Aorta (tissue), 5 donors: ENCODE measurements around the gene CHD6. TPM values are rescaled to one million over a fixed set of nuclear protein-coding genes. Genes with fewer than 3 reads are reported as not detected.

Experiments used
- ATAC-seq: fragments of 200-7000 bp; cut with Tn5 transposase; one replicate; pipeline ENCODE4 v1.9.1; 2022; ENCODE audit warnings: moderate library complexity; ENCODE audit not compliant: low FRiP score
- DNase-seq, 2 donors: peaks; one replicate each; pipeline ENCODE4 v3.0.0-alpha.2; 2020
- H3K27ac ChIP-seq, 2 donors: one replicate each; pipeline ENCODE4 v1.5.1; 2013; ENCODE audit warnings: low read length in 2 of 2, mild to moderate bottlenecking in 2 of 2, moderate library complexity in 2 of 2, control low read depth in 1 of 2, inconsistent platforms in 1 of 2, low read depth in 1 of 2
- H3K27me3 ChIP-seq, 2 donors: one replicate each; pipeline ENCODE4 v1.6.1; 2013; ENCODE audit warnings: control low read depth in 1 of 2, low read length in 1 of 2, mild to moderate bottlenecking in 1 of 2, moderate library complexity in 1 of 2; ENCODE audit not compliant: insufficient read depth in 2 of 2, control insufficient read depth in 1 of 2
- H3K36me3 ChIP-seq, 2 donors: one replicate each; pipeline ENCODE4 v1.6.1; 2013; ENCODE audit warnings: control low read depth in 1 of 2, low read length in 1 of 2, mild to moderate bottlenecking in 1 of 2; ENCODE audit not compliant: insufficient read depth in 2 of 2, control insufficient read depth in 1 of 2
- H3K4me1 ChIP-seq, 2 donors: one replicate each; pipeline ENCODE4 v1.6.1; 2013; ENCODE audit warnings: low read length in 2 of 2, control low read depth in 1 of 2, mild to moderate bottlenecking in 1 of 2, moderate library complexity in 1 of 2; ENCODE audit not compliant: insufficient read depth in 2 of 2, control insufficient read depth in 1 of 2
- H3K4me3 ChIP-seq, 2 donors: one replicate each; pipeline ENCODE4 v1.5.1; 2013; ENCODE audit warnings: low read length in 2 of 2, control low read depth in 1 of 2, mild to moderate bottlenecking in 1 of 2
- H3K9me3 ChIP-seq: one replicate; pipeline ENCODE4 v1.6.1; 2013; ENCODE audit warnings: mild to moderate bottlenecking, low read length; ENCODE audit not compliant: control insufficient read depth
- WGBS, 2 donors: extraction: QIAGEN DNeasy Blood & Tissue Kit; methylation state at CpG; one replicate each; pipeline ENCODE4 v1.1.7; 2013; 5-methylcytosine and 5-hydroxymethylcytosine counted together
- intact Hi-C, 2 donors: fragments of 100-400 bp; cut with DNase I; formaldehyde crosslinking; loops; one replicate each; pipeline versions ENCODE4 v1.14.2 to v1.15.0; 2022
- polyA plus RNA-seq, 2 donors: library from polyadenylated mRNA; stranded (reverse); fragments of 200-250 nt; gene quantifications; one replicate each; pipeline ENCODE4 v1.2.3, GENCODE V29; 2013
- total RNA-seq, 2 donors: library from RNA; stranded (reverse); fragmentation: NEBNext Ultra II Directional; extraction: Animal tissue kit (Norgen Biotek cat#: 25700); gene quantifications; one replicate each; pipeline ENCODE4 v1.2.1, GENCODE V29; 2021
- donor health status: healthy with polysubstance abuse.
- donor health status: Bipolar disorder and iron deficiency.
- donor health status: DM: no; HTN: no; CAD: no.
- donor health status: DM: no; HTN: no; CAD: no.
- donor health status: DM: yes; HTN: yes; CAD: no.

CHD6 gene
- total and polyA plus RNA-seq, 4 donors, result 3.3 to 126 (median 69.1) TPM

DNA sequence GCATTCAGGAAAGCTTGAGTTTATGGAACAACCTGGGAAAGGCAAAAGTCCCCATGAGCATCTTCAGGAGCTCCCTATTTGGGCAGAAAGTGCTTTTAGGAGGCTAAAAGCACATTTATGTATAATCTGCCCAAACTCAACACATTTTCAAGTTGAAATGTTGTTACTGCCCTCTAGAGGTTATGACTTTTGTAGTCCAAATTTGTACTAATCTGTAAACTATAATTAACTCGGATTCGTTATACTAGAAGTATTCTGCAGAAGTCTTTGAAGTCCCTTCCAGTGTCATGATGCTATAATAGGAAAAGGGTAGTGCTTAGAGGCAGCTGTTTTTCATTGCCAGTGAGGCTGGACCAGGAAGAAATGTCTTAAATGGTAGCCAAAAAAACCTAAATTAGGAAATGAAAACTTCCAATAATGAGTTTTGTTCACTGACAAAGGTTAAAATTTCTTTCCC is 206.8 kb downstream of the CHD6 start:
- no peaks in the 10 kb centered on the region for H3K9me3 ChIP-seq
- intact Hi-C loops, result loop anchor here (5.0 to 10.0 kb wide), 3 partner anchors 69 to 239 kb away; partner anchors contain the start of gene LPIN3 (in 1 of the 2)
- peaks cover 4 to 11% of the 10 kb centered on the region in 2 donors for H3K36me3 ChIP-seq
- no peak overlapping the region for H3K4me3 ChIP-seq
- 0 to 4% methylated on average over 2 of the region's 2 CpGs for WGBS, 2 donors
- no peaks in the 10 kb centered on the region for H3K4me1 ChIP-seq
- H3K27ac ChIP-seq, result peak overlapping the region in 1 of 2 donors; percentile 91
- H3K27me3 ChIP-seq, result no peaks in the 10 kb centered on the region
- DNase-seq (no peak), ATAC-seq (peak; percentile 65)

DNA sequence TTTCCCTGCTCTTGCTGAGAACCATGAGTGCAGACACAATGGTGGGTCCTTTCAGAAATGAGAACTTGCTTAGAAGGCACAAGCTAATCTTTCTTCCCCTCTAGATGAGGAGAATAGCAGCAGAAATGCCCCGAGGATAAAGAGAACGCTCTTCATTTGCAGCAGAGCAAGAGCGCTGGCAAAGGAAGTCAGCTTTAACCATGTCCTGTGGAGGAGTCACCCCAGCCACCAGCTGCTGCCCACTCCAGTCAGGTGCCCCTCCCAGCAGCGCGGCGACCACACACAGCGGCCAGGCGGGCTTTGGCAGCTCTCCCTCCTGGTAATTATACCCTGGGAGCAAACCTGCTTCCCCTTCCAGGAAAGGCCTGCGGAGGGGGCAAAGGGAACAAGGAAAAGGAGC is 209.2 kb downstream of the CHD6 start:
- Histone ChIP-seq H3K4me3 (no peak overlapping the region), H3K36me3 (peaks cover 6 to 7% of the 10 kb centered on the region in 2 donors), H3K27me3 (no peaks in the 10 kb centered on the region), H3K9me3 (no peaks in the 10 kb centered on the region), H3K27ac (no peak overlapping the region), H3K4me1 (no peaks in the 10 kb centered on the region)
- DNase-seq (no peak), ATAC-seq (no peak)
- intact Hi-C loops, result no loop called here
- 81 to 85% methylated on average over 9 of the region's 9 CpGs for WGBS, 2 donors

DNA sequence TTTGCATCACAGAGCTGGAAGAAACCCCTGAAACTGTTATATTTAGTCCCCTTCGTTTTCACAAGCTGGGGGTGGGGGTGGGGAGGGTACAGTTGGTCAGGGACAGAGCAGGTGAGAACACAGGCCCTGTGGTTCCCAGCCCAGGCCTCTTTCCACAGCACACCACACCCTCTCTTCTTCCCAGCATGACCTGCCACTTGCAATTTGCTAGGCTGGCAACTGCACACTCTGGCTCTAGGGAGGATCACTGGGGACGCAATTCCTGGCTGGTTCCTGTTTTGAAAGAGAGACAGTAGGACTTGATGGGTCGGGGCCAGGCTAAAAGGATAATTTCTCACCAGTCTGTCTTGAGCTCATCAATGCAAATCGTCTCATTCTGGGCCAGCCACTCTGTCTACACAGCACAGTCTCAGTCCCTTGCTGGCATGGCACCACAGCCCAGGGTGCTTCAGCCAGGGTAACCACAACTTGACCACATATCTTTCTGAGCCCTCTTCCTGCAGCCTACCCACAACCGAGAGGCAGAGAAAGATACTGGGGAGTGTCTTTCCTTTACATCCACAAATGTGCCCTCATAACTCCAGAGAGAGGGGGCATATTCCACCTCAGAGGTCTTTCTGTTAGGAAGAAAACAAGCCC is 209.9 kb downstream of the CHD6 start:
- intact Hi-C loops, result no loop called here
- no peak for ATAC-seq
- no peak for DNase-seq
- no peak overlapping the region for H3K27ac ChIP-seq
- H3K27me3 ChIP-seq, result no peaks in the 10 kb centered on the region
- peaks cover 6 to 7% of the 10 kb centered on the region in 2 donors for H3K36me3 ChIP-seq
- no peaks in the 10 kb centered on the region for H3K4me1 ChIP-seq
- H3K9me3 ChIP-seq, result no peaks in the 10 kb centered on the region
- WGBS, 2 donors, result 72% methylated on average over 5 of the region's 5 CpGs
- H3K4me3 ChIP-seq, result no peak overlapping the region

DNA sequence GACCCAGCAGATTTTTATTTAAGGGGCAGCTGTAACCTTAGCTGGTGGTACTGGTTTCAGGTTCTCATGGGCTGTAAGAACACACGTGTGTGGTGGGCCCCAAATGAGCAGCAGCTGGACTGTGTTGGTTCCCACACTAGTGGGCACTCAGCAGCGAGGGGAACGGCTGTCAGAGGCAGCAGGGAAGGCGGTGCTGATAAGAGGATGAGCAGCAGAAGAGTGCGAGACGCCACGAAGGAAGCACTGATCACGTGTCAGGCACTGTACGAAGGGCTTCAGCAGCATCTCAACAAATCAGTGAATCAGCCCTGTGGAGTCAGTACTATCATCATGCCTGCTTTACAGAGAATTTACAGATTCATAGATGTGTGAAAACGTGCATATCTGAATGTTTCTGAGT is 210.6 kb downstream of the CHD6 start:
- no peak for ATAC-seq
- DNase-seq, result no peak
- H3K27ac ChIP-seq, result no peak overlapping the region
- peaks cover 6 to 7% of the 10 kb centered on the region in 2 donors for H3K36me3 ChIP-seq
- WGBS, 2 donors, result 88 to 91% methylated on average over 10 of the region's 10 CpGs
- no peaks in the 10 kb centered on the region for H3K4me1 ChIP-seq
- H3K4me3 ChIP-seq, result no peak overlapping the region
- intact Hi-C loops, result no loop called here
- no peaks in the 10 kb centered on the region for H3K27me3 ChIP-seq
- no peaks in the 10 kb centered on the region for H3K9me3 ChIP-seq

DNA sequence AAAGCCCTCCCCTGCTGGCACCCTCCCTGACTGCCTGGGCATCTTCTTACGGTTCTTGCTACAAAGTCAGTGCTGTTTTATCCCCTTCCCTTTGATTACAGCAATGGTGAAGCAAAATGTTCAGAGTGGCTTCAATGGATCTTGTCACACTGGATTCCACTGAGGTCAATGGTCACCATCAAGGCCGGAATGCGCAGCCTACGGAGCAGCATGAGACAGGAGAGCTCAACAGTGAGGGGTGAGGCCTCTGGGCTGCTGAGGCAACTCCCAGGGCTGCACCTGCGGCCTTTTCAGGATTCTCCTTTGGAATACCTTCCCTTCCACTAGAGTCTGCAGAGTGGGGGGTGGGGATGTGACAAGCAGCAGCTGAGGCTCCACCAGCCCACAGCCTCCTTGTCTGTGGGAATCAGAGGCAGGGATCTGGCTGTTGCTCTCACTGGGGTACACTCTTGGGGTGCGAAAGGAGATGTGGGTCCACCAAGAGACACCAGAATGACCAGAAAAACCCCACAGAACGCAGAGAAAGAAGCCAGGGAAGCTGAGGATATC is 211.2 kb downstream of the CHD6 start:
- intact Hi-C loops, result no loop called here
- Histone ChIP-seq H3K4me3 (no peak overlapping the region), H3K27ac (no peak overlapping the region), H3K9me3 (no peaks in the 10 kb centered on the region), H3K4me1 (no peaks in the 10 kb centered on the region), H3K27me3 (no peaks in the 10 kb centered on the region), H3K36me3 (peaks cover 6 to 7% of the 10 kb centered on the region in 2 donors)
- DNase-seq, result no peak
- no peak for ATAC-seq
- 90 to 91% methylated on average over 7 of the region's 7 CpGs for WGBS, 2 donors

DNA sequence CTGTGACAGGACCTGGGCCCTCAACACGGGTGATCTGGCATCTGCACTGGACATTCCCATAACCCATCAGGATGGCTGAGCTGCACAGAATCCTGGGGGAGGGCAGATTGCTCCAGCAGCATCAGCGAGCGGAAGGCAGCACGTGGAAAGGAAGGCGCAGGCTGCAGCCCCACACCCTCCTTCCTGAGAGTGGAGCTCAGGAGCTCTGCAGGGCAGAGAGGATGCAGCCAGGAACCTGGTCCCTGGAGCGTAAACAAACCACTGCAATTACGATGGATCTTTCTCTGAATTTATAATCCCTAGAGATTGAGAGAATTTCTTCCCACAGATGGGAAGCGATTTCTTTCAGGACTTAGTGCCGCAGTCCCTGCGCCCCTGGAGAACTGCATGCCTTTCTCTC is 211.8 kb downstream of the CHD6 start:
- Histone ChIP-seq H3K4me1 (no peaks in the 10 kb centered on the region), H3K4me3 (no peak overlapping the region), H3K9me3 (no peaks in the 10 kb centered on the region), H3K36me3 (peaks cover 6 to 7% of the 10 kb centered on the region in 2 donors), H3K27me3 (no peaks in the 10 kb centered on the region), H3K27ac (no peak overlapping the region)
- ATAC-seq (no peak), DNase-seq (no peak)
- intact Hi-C loops, result no loop called here
- 65 to 72% methylated on average over 10 of the region's 10 CpGs for WGBS, 2 donors

DNA sequence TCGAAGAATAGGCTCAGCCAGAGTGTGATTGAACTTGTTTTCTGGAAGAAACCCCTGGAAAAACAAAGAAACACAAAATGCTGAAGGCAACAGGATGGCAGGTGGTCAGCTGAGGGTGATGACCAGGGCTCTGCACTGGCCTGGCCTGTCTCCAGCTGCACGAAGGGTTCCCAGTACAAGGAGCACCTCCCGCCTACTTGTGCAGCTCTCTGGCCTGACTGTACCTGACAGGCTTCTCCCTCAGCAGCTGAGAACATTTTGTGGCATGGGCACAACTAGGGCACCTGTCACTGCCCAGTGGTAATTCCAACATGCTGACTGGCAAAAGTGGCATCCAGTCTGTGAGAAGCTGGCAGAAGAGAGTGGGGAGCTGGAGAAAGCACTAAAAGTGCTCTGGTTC is 212.7 kb downstream of the CHD6 start:
- Histone ChIP-seq H3K27ac (no peak overlapping the region), H3K9me3 (no peaks in the 10 kb centered on the region), H3K4me1 (no peaks in the 10 kb centered on the region), H3K4me3 (no peak overlapping the region), H3K36me3 (peaks cover 6 to 8% of the 10 kb centered on the region in 2 donors), H3K27me3 (no peaks in the 10 kb centered on the region)
- DNase-seq, result no peak
- no peak for ATAC-seq
- WGBS, 2 donors, result 76 to 80% methylated on average over 3 of the region's 3 CpGs
- intact Hi-C loops, result no loop called here

DNA sequence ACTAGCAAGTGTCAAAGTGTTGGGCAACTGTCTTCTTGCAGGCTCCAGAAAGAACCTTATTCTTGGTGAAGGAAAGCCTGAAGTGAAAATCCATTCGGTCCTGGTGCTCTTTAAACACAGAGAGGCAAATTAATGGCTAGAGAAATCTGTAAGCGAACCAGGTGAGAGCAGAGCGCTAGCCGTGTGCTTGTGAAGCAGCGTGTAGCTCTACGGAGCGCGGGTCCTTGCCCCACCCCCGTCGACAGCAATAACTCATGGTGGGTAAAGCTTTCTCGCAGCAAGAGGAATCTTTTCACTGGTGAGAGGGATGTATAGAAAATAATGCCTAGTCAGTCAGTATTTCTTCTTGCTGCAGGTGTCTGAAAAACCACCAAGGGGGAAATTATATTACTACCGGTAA is 214.6 kb downstream of the CHD6 start:
- intact Hi-C loops, result no loop called here
- WGBS, 2 donors, result 83 to 86% methylated on average over 12 of the region's 12 CpGs

DNA sequence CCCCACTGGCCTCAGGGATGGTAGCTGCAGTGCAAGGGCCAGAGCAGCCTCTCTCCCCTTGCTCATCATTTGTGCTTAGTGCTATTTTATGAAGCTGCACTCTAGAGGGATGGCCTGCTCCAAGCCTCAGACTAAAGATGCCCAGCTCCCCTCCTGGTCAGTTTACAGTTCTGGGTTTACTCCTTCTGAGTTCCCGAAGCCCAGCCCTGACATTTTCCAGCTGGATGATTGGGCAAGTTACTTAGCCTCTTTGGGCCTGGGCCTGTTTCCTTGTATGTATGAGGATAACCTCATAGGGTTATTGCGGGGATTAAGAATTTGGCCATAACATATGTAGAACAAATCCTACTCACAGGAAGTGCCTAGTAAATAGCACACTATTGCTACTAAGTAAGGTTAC is 219.8 kb downstream of the CHD6 start:
- H3K4me1 ChIP-seq, result no peaks in the 10 kb centered on the region
- intact Hi-C loops, result loop anchor here in 1 of 2 donors (5.0 kb wide), 1 partner anchor 421 kb away; no protein-coding TSS in a partner anchor
- no peaks in the 10 kb centered on the region for H3K27me3 ChIP-seq
- WGBS, 2 donors, result 51 to 52% methylated on average over 2 of the region's 2 CpGs
- DNase-seq, result no peak
- H3K27ac ChIP-seq, result no peak overlapping the region
- H3K36me3 ChIP-seq, result peaks cover 0 to 1% of the 10 kb centered on the region in 2 donors
- no peak for ATAC-seq
- no peak overlapping the region for H3K4me3 ChIP-seq
- H3K9me3 ChIP-seq, result no peaks in the 10 kb centered on the region

More for the DNA sequence above, 214.6 kb downstream of the CHD6 start:
- no peak overlapping the region for H3K27ac ChIP-seq
- no peak overlapping the region for H3K4me3 ChIP-seq
- H3K4me1 ChIP-seq, result no peaks in the 10 kb centered on the region
- DNase-seq (no peak), ATAC-seq (no peak)
- no peaks in the 10 kb centered on the region for H3K27me3 ChIP-seq
- no peaks in the 10 kb centered on the region for H3K9me3 ChIP-seq
- H3K36me3 ChIP-seq, result peaks cover 6 to 8% of the 10 kb centered on the region in 2 donors
